Muscle layer of duodenum (tissue), 2 donors: ENCODE results near the gene CERS3.

Experiments
- H3K27ac ChIP-seq: one replicate; pipeline ENCODE4 v1.7.0; 2013; ENCODE audit warnings: mild to moderate bottlenecking, low read length
- H3K27me3 ChIP-seq: one replicate; pipeline ENCODE4 v1.7.0; 2013; ENCODE audit warnings: low read depth, mild to moderate bottlenecking, control low read depth, low read length
- H3K36me3 ChIP-seq, 2 donors: one replicate each; pipeline ENCODE4 v1.7.0; 2013; ENCODE audit warnings: low read length in 2 of 2, control low read depth in 1 of 2, mild to moderate bottlenecking in 1 of 2; ENCODE audit not compliant: insufficient read depth in 2 of 2, control insufficient read depth in 1 of 2
- H3K4me1 ChIP-seq, 2 donors: one replicate each; pipeline ENCODE4 v1.7.0; 2013; ENCODE audit warnings: low read length in 2 of 2, mild to moderate bottlenecking in 2 of 2, control low read depth in 1 of 2, moderate library complexity in 1 of 2; ENCODE audit not compliant: insufficient read depth in 2 of 2, control insufficient read depth in 1 of 2
- H3K4me3 ChIP-seq, 2 donors: one replicate each; pipeline ENCODE4 v1.7.0; 2013; ENCODE audit warnings: low read length in 2 of 2, low read depth in 1 of 2, mild to moderate bottlenecking in 1 of 2
- H3K9me3 ChIP-seq, 2 donors: one replicate each; pipeline ENCODE4 v1.7.0; 2013; ENCODE audit warnings: low read length in 2 of 2, control low read depth in 1 of 2, mild to moderate bottlenecking in 1 of 2; ENCODE audit not compliant: control insufficient read depth in 1 of 2
- donor health status: healthy.

The CERS3 gene

DNA sequence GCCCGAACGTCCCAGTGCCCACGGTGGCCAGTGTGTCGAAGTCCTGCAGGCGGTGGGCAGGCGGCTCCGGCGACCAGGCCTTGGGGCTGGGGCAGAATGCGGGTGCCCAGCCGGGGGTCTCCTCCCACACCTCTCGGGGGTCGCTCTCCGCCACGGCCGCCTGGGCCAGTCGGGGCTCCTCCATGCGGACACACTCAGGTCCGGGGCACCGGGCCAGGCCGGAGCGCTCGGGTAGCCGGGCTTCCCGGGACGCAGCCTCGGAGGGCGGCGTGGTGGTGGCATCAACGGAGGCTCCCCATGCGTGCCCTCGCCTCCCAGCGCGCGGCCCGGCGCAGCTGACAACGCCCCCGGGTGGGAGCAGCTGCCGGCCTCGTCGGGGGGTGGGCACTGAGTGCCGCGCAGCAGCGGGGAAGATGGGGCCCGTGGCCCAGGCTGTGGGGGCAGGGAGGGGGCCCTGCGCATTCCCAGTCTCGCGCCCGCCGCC lies 30.1 kb upstream of the CERS3 start:
- no peaks in the 10 kb centered on the region for H3K36me3 ChIP-seq
- no peak overlapping the region for H3K27ac ChIP-seq
- H3K4me3 ChIP-seq, result no peak overlapping the region
- H3K4me1 ChIP-seq, result no peaks in the 10 kb centered on the region
- no peaks in the 10 kb centered on the region for H3K9me3 ChIP-seq
- H3K27me3 ChIP-seq, result no peaks in the 10 kb centered on the region

DNA sequence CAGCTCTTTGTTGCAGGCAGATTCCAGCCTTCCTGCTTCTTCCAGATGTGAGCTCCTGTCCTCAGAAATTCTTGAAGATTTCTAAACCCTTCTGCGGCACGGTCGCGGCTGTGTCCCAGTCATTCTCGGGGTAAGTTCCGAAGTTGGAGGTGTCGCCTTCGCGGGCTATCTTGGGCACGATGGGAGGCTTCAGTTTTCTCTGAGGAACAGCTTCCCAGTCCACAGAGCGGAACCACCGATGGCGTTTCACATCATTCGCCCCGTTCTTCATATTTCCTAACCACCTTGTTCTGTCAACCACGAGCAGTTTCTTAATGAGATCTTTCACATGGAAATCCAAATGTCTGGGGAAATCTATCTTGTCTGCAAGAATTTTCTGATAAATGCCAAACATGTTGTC lies 24.7 kb upstream of the CERS3 start:
- Histone ChIP-seq H3K4me1 (no peaks in the 10 kb centered on the region), H3K27ac (no peak overlapping the region), H3K9me3 (no peaks in the 10 kb centered on the region), H3K4me3 (no peak overlapping the region), H3K36me3 (no peaks in the 10 kb centered on the region), H3K27me3 (no peaks in the 10 kb centered on the region)

DNA sequence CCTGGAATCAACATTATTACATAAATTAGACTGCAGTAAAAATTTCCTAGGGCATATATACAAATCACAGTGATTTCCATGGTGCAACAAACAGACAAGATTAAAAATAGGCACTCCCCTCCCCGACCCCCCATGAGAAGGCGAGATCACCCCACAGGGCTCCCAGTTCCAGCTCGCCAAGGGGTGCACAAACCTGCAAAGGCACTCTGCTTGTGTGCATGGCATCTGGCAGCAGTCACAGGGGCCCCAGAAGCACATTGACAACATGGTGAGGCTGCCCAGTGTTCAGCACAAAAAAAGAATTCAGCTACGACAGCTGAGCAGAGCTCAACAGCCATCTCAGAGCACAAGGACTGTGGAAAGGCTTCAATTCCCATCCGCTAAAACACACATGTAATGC lies 19.2 kb upstream of the CERS3 start:
- peaks cover 6% of the 10 kb centered on the region for H3K27me3 ChIP-seq
- H3K4me1 ChIP-seq, result no peaks in the 10 kb centered on the region
- H3K27ac ChIP-seq, result no peak overlapping the region
- H3K9me3 ChIP-seq, result no peaks in the 10 kb centered on the region
- H3K36me3 ChIP-seq, result no peaks in the 10 kb centered on the region
- no peak overlapping the region for H3K4me3 ChIP-seq

DNA sequence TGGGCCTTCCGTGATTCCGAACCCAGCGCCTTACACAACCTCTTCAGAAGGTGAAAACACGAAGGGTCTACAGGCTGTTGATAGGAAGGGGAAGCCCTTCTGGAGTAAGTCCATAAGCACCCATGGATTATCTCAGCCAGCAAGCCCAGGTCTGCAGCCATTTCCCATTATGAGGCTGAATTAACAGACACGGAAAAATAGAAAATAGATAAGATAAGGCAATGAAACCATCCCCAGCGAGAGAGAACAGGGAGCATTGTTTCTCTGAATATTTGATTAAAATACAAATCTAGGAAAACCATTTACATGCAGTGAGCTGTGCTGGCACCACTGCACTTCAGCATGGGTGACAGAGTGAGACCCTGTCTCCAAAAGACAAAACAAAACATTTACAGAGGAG lies 16.2 kb upstream of the CERS3 start:
- no peaks in the 10 kb centered on the region for H3K36me3 ChIP-seq
- no peaks in the 10 kb centered on the region for H3K9me3 ChIP-seq
- H3K4me1 ChIP-seq, result no peaks in the 10 kb centered on the region
- H3K4me3 ChIP-seq, result no peak overlapping the region
- H3K27me3 ChIP-seq, result peaks cover 6% of the 10 kb centered on the region
- no peak overlapping the region for H3K27ac ChIP-seq

DNA sequence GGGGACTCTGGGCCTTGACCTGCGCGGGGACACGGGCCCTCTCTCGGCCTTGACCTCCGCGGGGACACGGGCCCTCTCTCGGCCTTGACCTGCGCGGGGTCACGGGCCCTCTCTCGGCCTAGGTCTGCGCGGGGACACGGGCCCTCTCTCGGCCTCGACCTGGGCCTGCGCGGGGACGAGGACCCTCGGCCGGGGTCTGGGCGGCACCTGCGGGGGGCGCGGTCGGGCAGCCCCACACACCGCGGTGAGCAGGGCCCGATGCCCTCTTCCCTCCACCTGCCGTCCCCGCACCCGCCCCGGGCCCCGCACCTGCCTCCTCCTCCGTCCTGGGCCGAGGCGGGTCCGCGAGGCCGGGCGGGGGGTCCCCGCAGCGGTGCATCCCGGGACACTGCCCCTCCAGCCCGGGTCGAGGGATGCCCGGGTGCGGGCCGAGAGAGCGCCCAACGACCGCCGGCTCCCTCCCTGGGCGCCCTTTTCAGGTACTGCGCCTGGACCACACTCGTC lies 15.6 kb upstream of the CERS3 start:
- Histone ChIP-seq H3K27me3 (peaks cover 6% of the 10 kb centered on the region), H3K4me3 (no peak overlapping the region), H3K36me3 (no peaks in the 10 kb centered on the region), H3K4me1 (no peaks in the 10 kb centered on the region), H3K27ac (no peak overlapping the region), H3K9me3 (no peaks in the 10 kb centered on the region)

DNA sequence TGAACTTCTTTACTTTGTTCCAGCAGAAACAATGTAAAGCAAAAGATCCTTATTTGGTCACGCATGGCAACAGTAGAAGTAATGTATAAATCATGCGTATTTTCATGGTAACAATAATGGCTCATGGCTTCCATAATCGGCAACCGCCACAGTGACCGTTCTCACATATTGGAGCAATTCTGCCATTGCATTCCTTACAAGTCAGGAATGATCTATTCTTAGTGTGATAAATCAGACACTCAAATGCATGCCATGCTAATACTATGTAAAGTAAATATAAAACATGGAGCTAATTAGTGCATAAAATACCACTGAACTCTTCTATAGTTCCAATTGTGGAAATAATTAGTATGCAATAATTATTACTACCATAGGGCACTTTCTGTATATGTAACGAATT lies 13.5 kb upstream of the CERS3 start:
- Histone ChIP-seq H3K27ac (no peak overlapping the region), H3K4me1 (no peaks in the 10 kb centered on the region), H3K36me3 (no peaks in the 10 kb centered on the region), H3K27me3 (peaks cover 6% of the 10 kb centered on the region), H3K9me3 (peaks cover 0 to 5% of the 10 kb centered on the region in 2 donors), H3K4me3 (no peak overlapping the region)

DNA sequence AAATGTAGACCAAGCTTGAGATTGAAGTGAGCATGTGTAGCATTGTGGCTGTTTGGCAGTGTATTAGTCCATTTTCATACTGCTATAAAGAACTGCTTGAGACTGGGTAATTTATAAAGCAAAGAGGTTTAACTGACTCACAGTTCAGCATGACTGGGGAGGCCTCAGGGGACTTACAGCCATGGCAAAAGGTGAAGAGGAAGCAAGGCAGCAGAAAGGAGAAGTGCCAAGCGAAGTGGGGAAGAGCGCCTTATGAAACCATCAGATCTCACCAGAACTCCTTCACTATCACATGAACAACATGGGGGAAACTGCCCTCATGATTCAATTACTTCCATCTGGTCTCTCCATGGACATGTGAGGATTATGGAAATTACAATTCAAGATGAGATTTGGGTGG lies 8.6 kb upstream of the CERS3 start:
- no peaks in the 10 kb centered on the region for H3K27me3 ChIP-seq
- H3K4me3 ChIP-seq, result no peak overlapping the region
- H3K4me1 ChIP-seq, result no peaks in the 10 kb centered on the region
- no peaks in the 10 kb centered on the region for H3K36me3 ChIP-seq
- peaks cover 0 to 5% of the 10 kb centered on the region in 2 donors for H3K9me3 ChIP-seq
- no peak overlapping the region for H3K27ac ChIP-seq

DNA sequence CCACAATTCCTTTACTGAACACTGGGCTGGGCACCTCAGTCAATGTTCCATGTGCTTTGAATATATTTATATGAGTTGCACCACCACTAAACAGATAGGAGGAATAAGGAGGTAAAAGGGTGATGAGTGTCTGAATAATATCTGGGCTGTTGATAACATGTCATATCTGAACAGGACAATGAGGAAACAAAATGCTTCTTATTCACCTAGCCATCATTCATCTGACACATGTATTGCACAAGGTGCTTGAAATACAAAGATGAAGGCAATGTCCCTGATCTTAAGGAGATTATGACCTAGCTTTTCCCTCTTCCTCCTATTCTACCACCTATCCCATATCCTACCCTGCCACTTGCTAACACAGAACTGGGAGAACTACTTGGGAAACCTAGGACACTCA lies 8.0 kb upstream of the CERS3 start:
- no peak overlapping the region for H3K4me3 ChIP-seq
- H3K27me3 ChIP-seq, result no peaks in the 10 kb centered on the region
- H3K9me3 ChIP-seq, result peaks cover 0 to 5% of the 10 kb centered on the region in 2 donors
- no peaks in the 10 kb centered on the region for H3K36me3 ChIP-seq
- H3K27ac ChIP-seq, result no peak overlapping the region
- H3K4me1 ChIP-seq, result no peaks in the 10 kb centered on the region

DNA sequence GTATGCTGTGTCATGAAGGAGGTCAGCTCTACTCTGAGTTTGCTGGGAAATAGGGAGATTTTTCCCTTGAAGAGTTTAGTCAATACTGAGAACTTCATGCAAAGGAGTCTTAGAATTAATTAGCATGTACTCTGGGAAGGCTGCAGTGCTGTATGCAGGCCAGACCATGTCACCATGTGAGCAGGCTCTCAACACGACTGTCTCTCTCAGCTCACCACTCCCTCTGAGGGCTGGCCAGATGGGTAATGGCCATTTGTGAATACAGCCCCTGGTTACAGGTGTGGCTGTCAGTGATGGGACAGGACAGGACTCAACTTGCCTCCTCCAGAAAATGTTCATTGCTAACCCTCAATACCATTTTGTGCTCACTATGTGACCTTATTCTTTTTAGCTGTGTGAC lies 5.1 kb upstream of the CERS3 start:
- H3K27ac ChIP-seq, result no peak overlapping the region
- H3K4me1 ChIP-seq, result no peaks in the 10 kb centered on the region
- H3K9me3 ChIP-seq, result peaks cover 0 to 1% of the 10 kb centered on the region in 2 donors
- H3K4me3 ChIP-seq, result no peak overlapping the region
- H3K27me3 ChIP-seq, result no peaks in the 10 kb centered on the region
- H3K36me3 ChIP-seq, result no peaks in the 10 kb centered on the region

DNA sequence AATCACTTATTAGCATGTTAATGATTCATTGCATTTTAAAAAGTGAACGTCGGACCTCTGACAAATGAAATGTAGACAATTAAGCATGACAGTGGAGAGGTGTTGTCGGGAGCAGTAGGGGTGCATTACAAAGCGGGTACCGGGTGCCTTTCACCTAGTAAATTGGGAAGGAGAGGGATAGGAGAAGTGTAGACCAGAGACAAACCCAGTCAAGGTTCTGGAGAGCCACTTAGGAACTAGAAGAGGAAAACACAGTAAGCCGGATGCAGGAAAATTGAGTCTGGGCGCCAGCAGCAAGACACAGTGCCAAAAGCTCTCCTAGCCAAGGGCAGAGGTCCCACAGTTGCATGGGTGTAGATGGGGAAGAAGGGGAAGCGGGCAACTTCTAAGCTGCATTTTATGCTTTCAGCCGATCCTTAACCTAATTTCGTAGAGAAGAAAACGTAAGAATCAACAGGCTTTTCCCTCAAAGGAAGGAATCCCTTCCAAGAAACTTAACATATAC lies 3.1 kb upstream of the CERS3 start:
- Histone ChIP-seq H3K36me3 (no peaks in the 10 kb centered on the region), H3K27ac (no peak overlapping the region), H3K9me3 (no peaks in the 10 kb centered on the region), H3K27me3 (no peaks in the 10 kb centered on the region), H3K4me1 (no peaks in the 10 kb centered on the region), H3K4me3 (no peak overlapping the region)

DNA sequence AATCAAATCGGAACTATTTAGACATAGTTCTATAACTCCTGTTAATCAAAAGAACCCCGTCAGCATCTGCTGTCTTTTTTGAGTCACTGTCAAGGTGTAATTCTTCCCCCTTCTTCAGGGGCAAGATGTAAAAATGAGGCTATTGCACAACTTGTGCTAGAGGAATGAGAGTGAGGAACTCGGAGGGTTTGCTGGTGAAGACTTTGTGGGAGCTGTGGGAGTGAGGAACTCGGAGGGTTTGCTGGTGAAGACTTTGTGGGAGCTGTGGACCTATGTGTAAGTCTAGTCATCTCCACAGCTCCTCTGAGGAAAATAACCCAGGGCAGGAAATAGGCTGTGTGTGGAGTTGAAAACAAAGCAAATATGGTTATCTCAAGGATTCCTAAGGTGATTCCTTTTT lies 2.5 kb upstream of the CERS3 start:
- Histone ChIP-seq H3K4me1 (peaks cover under 1 to 4% of the 10 kb centered on the region in 2 donors), H3K9me3 (no peaks in the 10 kb centered on the region)

DNA sequence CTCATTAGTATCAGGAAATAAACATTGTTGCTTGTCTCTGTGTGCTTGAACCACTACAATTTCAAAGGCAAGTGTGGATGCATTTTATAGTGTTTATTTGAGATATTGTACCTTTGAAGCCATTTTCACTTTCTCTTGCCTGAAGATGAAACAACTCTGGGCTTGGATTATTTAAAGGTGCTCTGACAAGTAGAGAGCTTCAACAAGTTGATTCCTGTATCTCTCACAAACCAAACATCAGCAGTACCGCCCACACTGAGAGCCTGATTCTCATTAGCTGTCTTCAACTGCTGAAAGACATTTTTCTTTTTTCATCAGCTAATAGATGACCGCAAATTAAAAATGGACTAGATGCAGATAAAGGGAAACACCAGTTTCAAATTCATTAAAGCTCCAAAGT lies 806 bp upstream of the CERS3 start:
- Histone ChIP-seq H3K4me1 (peaks cover 6 to 11% of the 10 kb centered on the region in 2 donors), H3K4me3 (no peak overlapping the region), H3K27me3 (no peaks in the 10 kb centered on the region)

More for the DNA sequence above, 2.5 kb upstream of the CERS3 start:
- Histone ChIP-seq H3K4me3 (no peak overlapping the region), H3K27me3 (no peaks in the 10 kb centered on the region), H3K27ac (no peak overlapping the region), H3K36me3 (no peaks in the 10 kb centered on the region)

More for the DNA sequence above, 806 bp upstream of the CERS3 start:
- Histone ChIP-seq H3K9me3 (no peaks in the 10 kb centered on the region), H3K27ac (no peak overlapping the region), H3K36me3 (no peaks in the 10 kb centered on the region)
